BJ (cell line): Measurements from ENCODE around the gene CASP1. TPM values are rescaled to one million over a fixed set of nuclear protein-coding genes. Genes with fewer than 3 reads are reported as not detected.
"Not testable (repeated sequence)": the region's sequence is repeated elsewhere in the genome, so short reads cannot be mapped to it uniquely, and the experiment has no call there.

Experiments
- CTCF ChIA-PET: fragments of 350-600 bp; formaldehyde crosslinking; extraction: SDS; loops from one replicate; lab custom pipeline; 2021; ENCODE audit warnings: antibody characterized with exemption, inconsistent platforms; lab: Yijun Ruan, JAX
- POLR2A ChIA-PET: fragments of 300-600 bp; sonication (Branson Sonifier 250); formaldehyde crosslinking; extraction: SDS; loops from one replicate; lab custom pipeline; 2021; ENCODE audit warnings: antibody characterized with exemption; lab: Charles Lee
- DNase-seq: peaks from one replicate; pipeline ENCODE4 v3.0.0-alpha.2; 2011; ENCODE audit warnings: low read depth
- H3K27me3 ChIP-seq: 2 replicates; pipeline ENCODE4 v1.6.0; 2011; ENCODE audit warnings: low read length; ENCODE audit not compliant: control insufficient read depth, insufficient read depth
- H3K36me3 ChIP-seq: 2 replicates; pipeline ENCODE4 v1.5.1; 2011; ENCODE audit warnings: low read length; ENCODE audit not compliant: control insufficient read depth, insufficient read depth
- H3K4me3 ChIP-seq: 2 replicates; pipeline ENCODE4 v1.5.1; 2011; ENCODE audit warnings: low read depth, mild to moderate bottlenecking, control low read depth, low read length
- CTCF ChIP-seq: IDR thresholded peaks from 2 replicates; pipeline ENCODE4 v1.5.1; 2011; ENCODE audit warnings: low read depth, mild to moderate bottlenecking, control low read depth, inconsistent platforms, low read length, moderate library complexity; ENCODE audit not compliant: insufficient read depth
- polyA plus RNA-seq: library from polyadenylated mRNA; depleted of rRNA; stranded (reverse); fragments of >200 nt; gene quantifications from 2 replicates; pipeline ENCODE4 v1.2.3, GENCODE V29; 2011

CASP1 gene
- polyA plus RNA-seq, 1 experiment, result 5.1 TPM

- no peak overlapping the region for H3K4me3 ChIP-seq
- POLR2A ChIA-PET, result no interaction called here
- H3K27me3 ChIP-seq, result no peaks in the 10 kb centered on the region
- CTCF ChIA-PET, result no interaction called here
- DNase-seq, result no peak
- no peaks in the 10 kb centered on the region for H3K36me3 ChIP-seq
- no peak for TF ChIP-seq CTCF
Observed at GRCh38 chr11:105049481-105049880, 14.5 kb upstream of the CASP1 start.

- no peaks in the 10 kb centered on the region for H3K27me3 ChIP-seq
- no peaks in the 10 kb centered on the region for H3K36me3 ChIP-seq
- ChIA-PET POLR2A (interaction anchor here (0.5 to 0.6 kb wide), 2 partner anchors 13 to 28 kb away, joined by 3 to 7 read pairs; no protein-coding TSS in a partner anchor), CTCF (interaction anchor here (1.0 kb wide), 1 partner anchor 14 kb away, joined by 3 read pairs; no protein-coding TSS in a partner anchor)
- peak; percentile 99 for DNase-seq
- no peak overlapping the region for H3K4me3 ChIP-seq
- no peak for TF ChIP-seq CTCF
Observed at GRCh38 chr11:105046898-105047579, 12.1 kb upstream of the CASP1 start.

- DNase-seq, result no peak
- Histone ChIP-seq H3K27me3 (no peaks in the 10 kb centered on the region), H3K4me3 (no peak overlapping the region), H3K36me3 (no peaks in the 10 kb centered on the region)
- TF ChIP-seq CTCF, result no peak
- ChIA-PET POLR2A (no interaction called here), CTCF (interaction anchor here (1.0 kb wide), 1 partner anchor 12 kb away, joined by 3 read pairs; no protein-coding TSS in a partner anchor)
Observed at GRCh38 chr11:105045676-105046296, 10.8 kb upstream of the CASP1 start.

- H3K27me3 ChIP-seq, H3K36me3 ChIP-seq, CTCF ChIA-PET, POLR2A ChIA-PET, H3K4me3 ChIP-seq: not testable (repeated sequence)
- peak; percentile 5 for DNase-seq
Observed at GRCh38 chr11:105044557-105045524, 9.9 kb upstream of the CASP1 start, which contains the start of gene CARD16. CARD16 (minus strand) TSS chr11:105045335; CDS start chr11:105045297, 38 bp downstream.

- DNase-seq, result no peak
- no peak for TF ChIP-seq CTCF
- no peak overlapping the region for H3K4me3 ChIP-seq
- ChIA-PET POLR2A (no interaction called here), CTCF (no interaction called here)
- no peaks in the 10 kb centered on the region for H3K27me3 ChIP-seq
- H3K36me3 ChIP-seq, result no peaks in the 10 kb centered on the region
Observed at GRCh38 chr11:105042178-105042577, 7.2 kb upstream of the CASP1 start.
